ENCODE measurements around the gene COASY.
A peak's percentile ranks its signal among the peaks of the same experiment; 100 is the strongest.

COASY gene

GRCh38 chr17:42561897-42562387, at the start of gene COASY:
Gene COASY (plus strand): TSS chr17:42562148. CDS start chr17:42562623, 475 bp downstream.
- peak; percentile 93 for DNase-seq

GRCh38 chr17:42512246-42512645, 49.7 kb upstream of the COASY start:
- no peak for DNase-seq

GRCh38 chr17:42512733-42513251, 49.2 kb upstream of the COASY start:
- DNase-seq = no peak

GRCh38 chr17:42513686-42514085, 48.3 kb upstream of the COASY start:
- no peak for DNase-seq

GRCh38 chr17:42514279-42514678, 47.7 kb upstream of the COASY start:
- no peak for DNase-seq

GRCh38 chr17:42514867-42515266, 47.1 kb upstream of the COASY start:
- DNase-seq = no peak

- DNase-seq = peak; percentile 9
Measured at GRCh38 chr17:42517516-42517915, 44.4 kb upstream of the COASY start.

GRCh38 chr17:42518046-42518754, 43.7 kb upstream of the COASY start:
- no peak for DNase-seq

- no peak for DNase-seq
Measured at GRCh38 chr17:42518755-42519545, 43.0 kb upstream of the COASY start.

GRCh38 chr17:42519546-42520491, 42.1 kb upstream of the COASY start:
- no peak for DNase-seq

GRCh38 chr17:42520540-42520951, 41.4 kb upstream of the COASY start:
- DNase-seq = no peak

- DNase-seq = no peak
Measured at GRCh38 chr17:42521036-42521435, 40.9 kb upstream of the COASY start.

- DNase-seq = no peak
Measured at GRCh38 chr17:42521666-42522262, 40.2 kb upstream of the COASY start.

- no peak for DNase-seq
Measured at GRCh38 chr17:42522263-42522790, 39.6 kb upstream of the COASY start.

GRCh38 chr17:42522798-42523278, 39.1 kb upstream of the COASY start:
- DNase-seq = no peak

- DNase-seq = no peak
Measured at GRCh38 chr17:42525221-42525620, 36.7 kb upstream of the COASY start.

- DNase-seq = no peak
Measured at GRCh38 chr17:42526031-42526444, 35.9 kb upstream of the COASY start.

GRCh38 chr17:42527932-42528331, 34.0 kb upstream of the COASY start:
- no peak for DNase-seq

GRCh38 chr17:42529061-42529460, 32.9 kb upstream of the COASY start:
- DNase-seq = no peak

GRCh38 chr17:42530952-42531454, 30.9 kb upstream of the COASY start:
- no peak for DNase-seq

All from NCI-H1105 (cell line).